Liver (tissue), 9 donors: ENCODE results near the gene RANGAP1. TPM values are rescaled to one million over a fixed set of nuclear protein-coding genes. Genes with fewer than 3 reads are reported as not detected.

Experiments
- DNase-seq: peaks from one replicate; pipeline ENCODE4 v3.0.0-alpha.2; 2017; ENCODE audit warnings: low spot score
- H3K27ac ChIP-seq, 2 donors: one replicate each; pipeline ENCODE4 v1.7.0; 2013; ENCODE audit warnings: inconsistent platforms in 2 of 2, low read length in 2 of 2, control low read depth in 1 of 2, low read depth in 1 of 2, mild to moderate bottlenecking in 1 of 2
- H3K27me3 ChIP-seq, 4 donors: one replicate each; pipeline versions ENCODE4 v1.6.1 to v1.7.0; 2013; ENCODE audit warnings: low read length in 3 of 4, inconsistent platforms in 1 of 4, mild to moderate bottlenecking in 1 of 4, moderate library complexity in 1 of 4; ENCODE audit not compliant: control insufficient read depth in 4 of 4, insufficient read depth in 4 of 4
- H3K36me3 ChIP-seq, 4 donors: one replicate each; pipeline versions ENCODE4 v1.6.1 to v1.7.0; 2013; ENCODE audit warnings: low read length in 3 of 4, mild to moderate bottlenecking in 3 of 4, low read depth in 1 of 4, moderate library complexity in 1 of 4; ENCODE audit not compliant: control insufficient read depth in 4 of 4, insufficient read depth in 3 of 4
- H3K4me1 ChIP-seq, 4 donors: one replicate each; pipeline versions ENCODE4 v1.6.1 to v1.7.0; 2013; ENCODE audit warnings: low read length in 3 of 4, mild to moderate bottlenecking in 3 of 4, moderate library complexity in 1 of 4; ENCODE audit not compliant: control insufficient read depth in 4 of 4, insufficient read depth in 4 of 4
- H3K4me3 ChIP-seq, 3 donors: one replicate each; pipeline versions ENCODE4 v1.6.1 to v1.7.0; 2013; ENCODE audit warnings: low read length in 3 of 3, control low read depth in 1 of 3, low read depth in 1 of 3, mild to moderate bottlenecking in 1 of 3
- H3K9ac ChIP-seq, 2 donors: one replicate each; pipeline ENCODE4 v1.7.0; 2013; ENCODE audit warnings: low read length in 2 of 2, mild to moderate bottlenecking in 2 of 2, moderate library complexity in 2 of 2, control low read depth in 1 of 2, low read depth in 1 of 2
- H3K9me3 ChIP-seq, 4 donors: one replicate each; pipeline versions ENCODE4 v1.6.1 to v1.7.0; 2013; ENCODE audit warnings: low read length in 3 of 4; ENCODE audit not compliant: control insufficient read depth in 4 of 4
- EGR1 ChIP-seq, 2 donors: IDR thresholded peaks; 2 replicates each; pipeline ENCODE4 v1.6.1; 2016 to 2018; ENCODE audit warnings: antibody characterized with exemption in 2 of 2, low read depth in 2 of 2
- FOXA2 ChIP-seq: IDR thresholded peaks from 2 replicates; pipeline ENCODE4 v1.6.1; 2016; ENCODE audit warnings: antibody characterized with exemption
- GABPA ChIP-seq, 2 donors: IDR thresholded peaks in 1 of 2; conservative IDR thresholded peaks in 1 of 2; 2 replicates each; pipeline ENCODE4 v1.6.1; 2016; ENCODE audit warnings: antibody characterized with exemption in 2 of 2, mild to moderate bottlenecking in 1 of 2, moderate library complexity in 1 of 2
- HNF4A ChIP-seq, 2 donors: conservative IDR thresholded peaks; 2 replicates each; pipeline ENCODE4 v1.6.1; 2016; ENCODE audit warnings: antibody characterized with exemption in 2 of 2, mild to moderate bottlenecking in 2 of 2
- HNF4G ChIP-seq: IDR thresholded peaks from 2 replicates; pipeline ENCODE4 v1.6.1; 2016; ENCODE audit warnings: antibody characterized with exemption
- JUND ChIP-seq, 2 donors: IDR thresholded peaks; 2 replicates each; pipeline ENCODE4 v1.6.1; 2016; ENCODE audit warnings: antibody characterized with exemption in 2 of 2
- NR2F2 ChIP-seq: IDR thresholded peaks from 2 replicates; pipeline ENCODE4 v1.6.1; 2016; ENCODE audit warnings: antibody characterized with exemption
- RAD21 ChIP-seq, 2 donors: IDR thresholded peaks; 2 replicates each; pipeline ENCODE4 v1.6.1; 2016; ENCODE audit warnings: antibody characterized with exemption in 2 of 2, mild to moderate bottlenecking in 2 of 2
- RXRA ChIP-seq, 2 donors: IDR thresholded peaks; 2 replicates each; pipeline ENCODE4 v1.6.1; 2017 to 2018; ENCODE audit warnings: antibody characterized with exemption in 2 of 2, mild to moderate bottlenecking in 1 of 2
- SP1 ChIP-seq: IDR thresholded peaks from 2 replicates; pipeline ENCODE4 v1.6.1; 2018; ENCODE audit warnings: antibody characterized with exemption, mild to moderate bottlenecking
- TAF1 ChIP-seq: conservative IDR thresholded peaks from 2 replicates; pipeline ENCODE4 v1.6.1; 2016; ENCODE audit warnings: antibody characterized with exemption, mild to moderate bottlenecking
- WGBS: extraction: QIAGEN DNeasy Blood & Tissue Kit; methylation state at CpG from one replicate; pipeline ENCODE4 v1.1.7; 2013; 5-methylcytosine and 5-hydroxymethylcytosine counted together
- polyA plus RNA-seq, 2 donors: library from polyadenylated mRNA; stranded (reverse) in 1 of 2; unstranded in 1 of 2; fragments of 200-250 nt in 1 of 2; fragments of >200 nt in 1 of 2; fragmentation: Nextera tagmentation in 1 of 2; extraction: Ambion mirVana in 1 of 2; gene quantifications; one replicate each; pipeline versions ENCODE4 v1.2.1 to v1.2.3, GENCODE V29; 2013 to 2015
- total RNA-seq, 2 donors: library from RNA; depleted of rRNA; stranded (reverse); fragments of >200 nt; gene quantifications; one replicate each; pipeline ENCODE4 v1.2.3, GENCODE V29; 2014
- TF ChIP-seq, protein P1 (sequence below): IDR thresholded peaks from 2 replicates; pipeline ENCODE4 v1.6.1; 2016; ENCODE audit warnings: antibody characterized with exemption
- TF ChIP-seq, protein P2 (sequence below): IDR thresholded peaks from 2 replicates; pipeline ENCODE4 v1.6.1; 2016; ENCODE audit warnings: antibody characterized with exemption
- TF ChIP-seq, protein P3 (sequence below): IDR thresholded peaks from 2 replicates; pipeline ENCODE4 v1.6.1; 2016; ENCODE audit warnings: antibody characterized with exemption, mild to moderate bottlenecking
- TF ChIP-seq, protein P4 (sequence below): fragments of 150-350 bp; IDR thresholded peaks from 2 replicates; pipeline ENCODE4 v1.5.1; 2017; ENCODE audit warnings: improper control_type of control experiment, low read depth, low read length; ENCODE audit not compliant: missing input control
- TF ChIP-seq, protein P5 (sequence below): IDR thresholded peaks from 2 replicates; pipeline ENCODE4 v1.6.1; 2016; ENCODE audit warnings: antibody characterized with exemption
- donor health status: healthy.
- donor health status: healthy.
- donor health status: healthy.
- donor health status: healthy.
- donor health status: healthy.

The RANGAP1 gene
- total and polyA plus RNA-seq, 4 donors, result 12.0 to 40.3 (median 33.3) TPM

DNA sequence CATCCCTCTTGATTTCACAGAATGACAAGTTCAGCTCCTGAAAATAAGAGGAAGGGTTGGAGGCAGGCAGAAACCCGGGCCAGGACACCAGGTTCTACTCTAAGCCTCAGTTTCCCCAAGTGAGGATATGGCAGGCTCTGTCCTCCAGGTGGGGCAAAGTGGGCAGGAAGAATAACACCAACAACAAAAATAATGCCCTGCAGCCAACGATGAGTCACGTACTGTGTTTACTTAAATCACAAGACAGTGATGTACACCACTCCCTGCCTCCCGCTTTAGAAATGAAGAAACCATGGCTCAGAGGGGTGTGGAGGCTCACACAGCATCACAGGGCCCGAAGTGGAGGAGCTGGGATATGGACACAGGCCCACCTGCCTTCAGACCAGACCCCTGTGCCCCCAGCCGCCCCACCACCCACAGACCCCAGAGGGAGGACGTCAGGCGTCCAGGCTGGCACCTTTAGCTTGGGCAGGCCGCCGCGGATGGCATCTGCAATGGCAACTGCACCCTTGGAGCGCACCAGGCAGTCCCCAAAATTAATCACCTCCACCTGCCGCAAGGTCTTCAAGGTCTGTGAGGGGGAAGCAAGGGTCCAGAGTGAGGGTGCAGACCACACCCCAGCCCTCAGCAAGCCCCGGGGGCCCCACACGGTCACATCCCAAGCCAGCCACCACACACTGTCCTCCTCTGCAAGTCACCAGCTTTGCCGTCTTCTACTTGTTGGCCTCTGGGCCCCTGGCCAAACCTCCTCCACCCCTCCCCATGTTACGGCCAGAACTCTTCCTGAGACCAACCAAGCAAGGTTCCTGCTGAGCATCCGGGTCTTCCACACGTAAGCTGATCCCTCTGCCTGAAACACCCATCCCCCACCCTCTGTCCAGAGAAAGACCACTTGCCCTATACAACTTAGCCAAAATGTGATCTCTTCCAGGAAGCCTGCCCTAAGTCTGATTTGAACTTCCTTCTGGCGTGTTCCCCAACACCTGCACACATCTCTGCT lies 29.4 kb downstream of the RANGAP1 start (continued):
- TF ChIP-seq NR2F2 (no peak), RAD21 (IDR thresholded peaks at IDR 0.05) (no peak), HNF4A (conservative IDR thresholded peaks at IDR 0.05) (no peak), GABPA (IDR thresholded peaks at IDR 0.05 in 1 of 2, conservative IDR thresholded peaks at IDR 0.05 in 1 of 2) (no peak)

DNA sequence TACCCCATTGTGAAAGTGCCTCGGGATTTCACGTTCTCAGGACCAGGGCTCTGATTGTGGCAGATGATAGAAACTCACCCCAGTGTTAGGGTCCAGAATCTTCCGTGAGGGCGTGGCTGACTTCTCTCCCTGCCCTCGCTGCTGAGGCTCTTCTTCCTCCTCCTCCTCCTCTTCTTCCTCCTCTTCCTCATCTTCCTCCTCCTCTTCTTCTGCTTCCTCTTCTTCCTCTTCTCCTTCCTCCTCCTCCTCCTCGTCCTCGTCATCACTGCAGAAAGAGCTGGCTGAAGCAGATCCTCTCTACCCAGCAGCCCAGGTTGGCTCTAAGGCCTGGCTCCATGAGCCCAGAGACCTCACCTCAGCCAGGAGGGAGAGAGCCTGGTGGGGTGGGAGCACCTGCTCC lies 31.8 kb downstream of the RANGAP1 start:
- no peaks in the 10 kb centered on the region for H3K9me3 ChIP-seq
- no peak for DNase-seq
- TF ChIP-seq, protein P1, sequence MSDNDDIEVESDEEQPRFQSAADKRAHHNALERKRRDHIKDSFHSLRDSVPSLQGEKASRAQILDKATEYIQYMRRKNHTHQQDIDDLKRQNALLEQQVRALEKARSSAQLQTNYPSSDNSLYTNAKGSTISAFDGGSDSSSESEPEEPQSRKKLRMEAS, result no peak
- TF ChIP-seq RAD21 (IDR thresholded peaks at IDR 0.05) (no peak), JUND (IDR thresholded peaks at IDR 0.05) (no peak), RXRA (IDR thresholded peaks at IDR 0.05) (no peak), TAF1 (no peak), HNF4G (no peak), EGR1 (IDR thresholded peaks at IDR 0.05; ENCODE audit: low read depth in 2 of 2) (no peak), SP1 (no peak), FOXA2 (no peak), HNF4A (conservative IDR thresholded peaks at IDR 0.05) (no peak), GABPA (IDR thresholded peaks at IDR 0.05 in 1 of 2, conservative IDR thresholded peaks at IDR 0.05 in 1 of 2) (no peak)
- TF ChIP-seq, protein P2, sequence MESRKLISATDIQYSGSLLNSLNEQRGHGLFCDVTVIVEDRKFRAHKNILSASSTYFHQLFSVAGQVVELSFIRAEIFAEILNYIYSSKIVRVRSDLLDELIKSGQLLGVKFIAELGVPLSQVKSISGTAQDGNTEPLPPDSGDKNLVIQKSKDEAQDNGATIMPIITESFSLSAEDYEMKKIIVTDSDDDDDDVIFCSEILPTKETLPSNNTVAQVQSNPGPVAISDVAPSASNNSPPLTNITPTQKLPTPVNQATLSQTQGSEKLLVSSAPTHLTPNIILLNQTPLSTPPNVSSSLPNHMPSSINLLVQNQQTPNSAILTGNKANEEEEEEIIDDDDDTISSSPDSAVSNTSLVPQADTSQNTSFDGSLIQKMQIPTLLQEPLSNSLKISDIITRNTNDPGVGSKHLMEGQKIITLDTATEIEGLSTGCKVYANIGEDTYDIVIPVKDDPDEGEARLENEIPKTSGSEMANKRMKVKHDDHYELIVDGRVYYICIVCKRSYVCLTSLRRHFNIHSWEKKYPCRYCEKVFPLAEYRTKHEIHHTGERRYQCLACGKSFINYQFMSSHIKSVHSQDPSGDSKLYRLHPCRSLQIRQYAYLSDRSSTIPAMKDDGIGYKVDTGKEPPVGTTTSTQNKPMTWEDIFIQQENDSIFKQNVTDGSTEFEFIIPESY, result no peak
- TF ChIP-seq, protein P3, sequence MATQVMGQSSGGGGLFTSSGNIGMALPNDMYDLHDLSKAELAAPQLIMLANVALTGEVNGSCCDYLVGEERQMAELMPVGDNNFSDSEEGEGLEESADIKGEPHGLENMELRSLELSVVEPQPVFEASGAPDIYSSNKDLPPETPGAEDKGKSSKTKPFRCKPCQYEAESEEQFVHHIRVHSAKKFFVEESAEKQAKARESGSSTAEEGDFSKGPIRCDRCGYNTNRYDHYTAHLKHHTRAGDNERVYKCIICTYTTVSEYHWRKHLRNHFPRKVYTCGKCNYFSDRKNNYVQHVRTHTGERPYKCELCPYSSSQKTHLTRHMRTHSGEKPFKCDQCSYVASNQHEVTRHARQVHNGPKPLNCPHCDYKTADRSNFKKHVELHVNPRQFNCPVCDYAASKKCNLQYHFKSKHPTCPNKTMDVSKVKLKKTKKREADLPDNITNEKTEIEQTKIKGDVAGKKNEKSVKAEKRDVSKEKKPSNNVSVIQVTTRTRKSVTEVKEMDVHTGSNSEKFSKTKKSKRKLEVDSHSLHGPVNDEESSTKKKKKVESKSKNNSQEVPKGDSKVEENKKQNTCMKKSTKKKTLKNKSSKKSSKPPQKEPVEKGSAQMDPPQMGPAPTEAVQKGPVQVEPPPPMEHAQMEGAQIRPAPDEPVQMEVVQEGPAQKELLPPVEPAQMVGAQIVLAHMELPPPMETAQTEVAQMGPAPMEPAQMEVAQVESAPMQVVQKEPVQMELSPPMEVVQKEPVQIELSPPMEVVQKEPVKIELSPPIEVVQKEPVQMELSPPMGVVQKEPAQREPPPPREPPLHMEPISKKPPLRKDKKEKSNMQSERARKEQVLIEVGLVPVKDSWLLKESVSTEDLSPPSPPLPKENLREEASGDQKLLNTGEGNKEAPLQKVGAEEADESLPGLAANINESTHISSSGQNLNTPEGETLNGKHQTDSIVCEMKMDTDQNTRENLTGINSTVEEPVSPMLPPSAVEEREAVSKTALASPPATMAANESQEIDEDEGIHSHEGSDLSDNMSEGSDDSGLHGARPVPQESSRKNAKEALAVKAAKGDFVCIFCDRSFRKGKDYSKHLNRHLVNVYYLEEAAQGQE, result no peak
- TF ChIP-seq, protein P4, sequence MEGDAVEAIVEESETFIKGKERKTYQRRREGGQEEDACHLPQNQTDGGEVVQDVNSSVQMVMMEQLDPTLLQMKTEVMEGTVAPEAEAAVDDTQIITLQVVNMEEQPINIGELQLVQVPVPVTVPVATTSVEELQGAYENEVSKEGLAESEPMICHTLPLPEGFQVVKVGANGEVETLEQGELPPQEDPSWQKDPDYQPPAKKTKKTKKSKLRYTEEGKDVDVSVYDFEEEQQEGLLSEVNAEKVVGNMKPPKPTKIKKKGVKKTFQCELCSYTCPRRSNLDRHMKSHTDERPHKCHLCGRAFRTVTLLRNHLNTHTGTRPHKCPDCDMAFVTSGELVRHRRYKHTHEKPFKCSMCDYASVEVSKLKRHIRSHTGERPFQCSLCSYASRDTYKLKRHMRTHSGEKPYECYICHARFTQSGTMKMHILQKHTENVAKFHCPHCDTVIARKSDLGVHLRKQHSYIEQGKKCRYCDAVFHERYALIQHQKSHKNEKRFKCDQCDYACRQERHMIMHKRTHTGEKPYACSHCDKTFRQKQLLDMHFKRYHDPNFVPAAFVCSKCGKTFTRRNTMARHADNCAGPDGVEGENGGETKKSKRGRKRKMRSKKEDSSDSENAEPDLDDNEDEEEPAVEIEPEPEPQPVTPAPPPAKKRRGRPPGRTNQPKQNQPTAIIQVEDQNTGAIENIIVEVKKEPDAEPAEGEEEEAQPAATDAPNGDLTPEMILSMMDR, result no peak
- TF ChIP-seq, protein P5, sequence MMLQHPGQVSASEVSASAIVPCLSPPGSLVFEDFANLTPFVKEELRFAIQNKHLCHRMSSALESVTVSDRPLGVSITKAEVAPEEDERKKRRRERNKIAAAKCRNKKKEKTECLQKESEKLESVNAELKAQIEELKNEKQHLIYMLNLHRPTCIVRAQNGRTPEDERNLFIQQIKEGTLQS, result no peak
- H3K36me3 ChIP-seq, result peaks cover 16 to 86% (median 47%) of the 10 kb centered on the region in 4 donors
- no peak overlapping the region for H3K9ac ChIP-seq
- H3K4me3 ChIP-seq, result no peak overlapping the region
- 90% methylated on average over 7 of the region's 7 CpGs for WGBS
- H3K4me1 ChIP-seq, result no peaks in the 10 kb centered on the region
- H3K27me3 ChIP-seq, result no peaks in the 10 kb centered on the region
- no peak overlapping the region for H3K27ac ChIP-seq
